Upper lobe of left lung (tissue), 6 donors: ENCODE data around the gene IQSEC1. TPM values are rescaled to one million over a fixed set of nuclear protein-coding genes. Genes with fewer than 3 reads are reported as not detected.

Source experiments
- ATAC-seq, 2 donors: fragments of 200-7000 bp; cut with Tn5 transposase; one replicate each; pipeline ENCODE4 v1.9.1; 2022; ENCODE audit warnings: mild to moderate bottlenecking in 2 of 2, moderate library complexity in 2 of 2; ENCODE audit not compliant: low FRiP score in 2 of 2
- DNase-seq, 2 donors: peaks; one replicate each; pipeline ENCODE4 v3.0.0-alpha.2; 2019 to 2020
- H3K27ac ChIP-seq, 4 donors: fragments of 200-600 bp; sonication (generic); one replicate each; pipeline ENCODE4 v1.5.1; 2016 to 2019
- H3K27me3 ChIP-seq, 4 donors: fragments of 200-600 bp; sonication (generic); one replicate each; pipeline ENCODE4 v1.5.1; 2017 to 2019
- H3K36me3 ChIP-seq, 4 donors: fragments of 200-600 bp; sonication (generic); one replicate each; pipeline ENCODE4 v1.5.1; 2016 to 2019
- H3K4me1 ChIP-seq, 4 donors: fragments of 200-600 bp; sonication (generic); one replicate each; pipeline ENCODE4 v1.5.1; 2018 to 2019
- H3K4me3 ChIP-seq, 4 donors: fragments of 200-600 bp; sonication (generic); one replicate each; pipeline ENCODE4 v1.5.1; 2017 to 2019; ENCODE audit warnings: mild to moderate bottlenecking in 2 of 4, moderate library complexity in 1 of 4
- H3K9me3 ChIP-seq, 4 donors: fragments of 200-600 bp; sonication (generic); one replicate each; pipeline ENCODE4 v1.5.1; 2018 to 2019
- CTCF ChIP-seq, 6 experiments: fragments of 450-650 bp in 4 of 6; fragments of 200-600 bp in 2 of 6; sonication (generic) in 2 of 6; IDR thresholded peaks; one replicate each; pipeline ENCODE4 v1.5.1; 2016 to 2019; ENCODE audit warnings: antibody characterized with exemption in 6 of 6
- EP300 ChIP-seq, 4 donors: sonication (generic); formaldehyde crosslinking; IDR thresholded peaks; one replicate each; pipeline ENCODE4 v1.5.1; 2017; ENCODE audit warnings: antibody characterized with exemption in 4 of 4, control low read depth in 2 of 4
- POLR2A ChIP-seq, 4 donors: fragments of 450-650 bp; IDR thresholded peaks; one replicate each; pipeline ENCODE4 v1.5.1; 2016 to 2017; ENCODE audit warnings: antibody characterized with exemption in 4 of 4, mild to moderate bottlenecking in 2 of 4
- POLR2AphosphoS5 ChIP-seq, 2 donors: sonication (generic); formaldehyde crosslinking; IDR thresholded peaks; one replicate each; pipeline ENCODE4 v1.5.1; 2017; ENCODE audit warnings: antibody characterized with exemption in 2 of 2
- WGBS, 2 donors: methylation state at CpG; one replicate each; pipeline ENCODE4 v1.1.5; 2017 to 2018; 5-methylcytosine and 5-hydroxymethylcytosine counted together
- total RNA-seq, 6 donors: library from RNA; depleted of rRNA in 4 of 6; stranded (reverse); fragments of >200 nt in 4 of 6; gene quantifications; one replicate each; pipeline versions ENCODE4 v1.1.0 to v1.2.1, GENCODE V29; 2016 to 2021
- donor health status: DM: no; HTN: no; CAD: no; lungs with moderate emphysema.
- donor health status: DM: no; HTN: yes; CAD: no; lungs with severe emphysema.

IQSEC1 gene
- total RNA-seq, 6 donors from 2014 or later, result 51.1 to 105 (median 81.0) TPM

- Histone ChIP-seq H3K4me1 (peaks cover 0 to 21% (median 12%) of the 10 kb centered on the region in 4 donors), H3K27ac (no peak overlapping the region), H3K9me3 (no peaks in the 10 kb centered on the region), H3K27me3 (no peaks in the 10 kb centered on the region), H3K4me3 (no peak overlapping the region), H3K36me3 (no peaks in the 10 kb centered on the region)
- TF ChIP-seq POLR2A (IDR thresholded peaks at IDR 0.05), result no peak
- no peak for TF ChIP-seq EP300 (IDR thresholded peaks at IDR 0.05)
- DNase-seq, result no peak
- ATAC-seq, result no peak
- WGBS, 2 donors, result 79 to 80% methylated on average over 14 of the region's 14 CpGs
Measured at GRCh38 chr3:13114811-13115575, 41.8 kb upstream of the IQSEC1 start.

GRCh38 chr3:13113346-13114330, 40.4 kb upstream of the IQSEC1 start:
- Histone ChIP-seq H3K4me1 (peaks cover 0 to 21% (median 12%) of the 10 kb centered on the region in 4 donors), H3K27ac (no peak overlapping the region), H3K9me3 (no peaks in the 10 kb centered on the region), H3K27me3 (no peaks in the 10 kb centered on the region), H3K36me3 (no peaks in the 10 kb centered on the region), H3K4me3 (no peak overlapping the region)
- DNase-seq, result no peak
- TF ChIP-seq POLR2A (IDR thresholded peaks at IDR 0.05) (no peak), EP300 (IDR thresholded peaks at IDR 0.05) (no peak), CTCF (IDR thresholded peaks at IDR 0.05) (no peak), POLR2AphosphoS5 (IDR thresholded peaks at IDR 0.05) (no peak)
- no peak for ATAC-seq
- WGBS, 2 donors, result 77 to 85% methylated on average over 26 to 27 of the region's 27 CpGs

- Histone ChIP-seq H3K27ac (peak overlapping the region in 1 of 4 donors; percentile 68), H3K9me3 (no peaks in the 10 kb centered on the region), H3K4me1 (peaks cover 0 to 21% (median 12%) of the 10 kb centered on the region in 4 donors), H3K4me3 (no peak overlapping the region), H3K36me3 (no peaks in the 10 kb centered on the region), H3K27me3 (no peaks in the 10 kb centered on the region)
- DNase-seq, result no peak
- WGBS, 2 donors, result 79 to 84% methylated on average over 3 to 14 of the region's 16 CpGs
- ATAC-seq, result no peak
- TF ChIP-seq EP300 (IDR thresholded peaks at IDR 0.05) (no peak), POLR2AphosphoS5 (IDR thresholded peaks at IDR 0.05) (no peak), CTCF (IDR thresholded peaks at IDR 0.05) (no peak), POLR2A (IDR thresholded peaks at IDR 0.05) (no peak)
Measured at GRCh38 chr3:13112521-13113345, 39.5 kb upstream of the IQSEC1 start.

GRCh38 chr3:13111873-13112520, 38.8 kb upstream of the IQSEC1 start:
- ATAC-seq, result peak in 1 of 2 donors; percentile 63
- Histone ChIP-seq H3K36me3 (no peaks in the 10 kb centered on the region), H3K4me3 (no peak overlapping the region), H3K4me1 (peaks cover 0 to 21% (median 12%) of the 10 kb centered on the region in 4 donors), H3K9me3 (no peaks in the 10 kb centered on the region), H3K27ac (peak overlapping the region in 2 of 4 donors; percentile 13 to 68), H3K27me3 (no peaks in the 10 kb centered on the region)
- peak in 1 of 2 donors; percentile 84 for DNase-seq
- 53 to 55% methylated on average over 9 to 13 of the region's 13 CpGs for WGBS, 2 donors
- no peak for TF ChIP-seq EP300 (IDR thresholded peaks at IDR 0.05)
- TF ChIP-seq POLR2AphosphoS5 (IDR thresholded peaks at IDR 0.05), result no peak
- peak in 1 of 4 donors; percentile 18 for TF ChIP-seq POLR2A (IDR thresholded peaks at IDR 0.05)
- TF ChIP-seq CTCF (IDR thresholded peaks at IDR 0.05), result no peak
